ENCODE results near the gene TMEM217.
A peak's percentile ranks its signal among the peaks of the same experiment; 100 is the strongest.

DNA sequence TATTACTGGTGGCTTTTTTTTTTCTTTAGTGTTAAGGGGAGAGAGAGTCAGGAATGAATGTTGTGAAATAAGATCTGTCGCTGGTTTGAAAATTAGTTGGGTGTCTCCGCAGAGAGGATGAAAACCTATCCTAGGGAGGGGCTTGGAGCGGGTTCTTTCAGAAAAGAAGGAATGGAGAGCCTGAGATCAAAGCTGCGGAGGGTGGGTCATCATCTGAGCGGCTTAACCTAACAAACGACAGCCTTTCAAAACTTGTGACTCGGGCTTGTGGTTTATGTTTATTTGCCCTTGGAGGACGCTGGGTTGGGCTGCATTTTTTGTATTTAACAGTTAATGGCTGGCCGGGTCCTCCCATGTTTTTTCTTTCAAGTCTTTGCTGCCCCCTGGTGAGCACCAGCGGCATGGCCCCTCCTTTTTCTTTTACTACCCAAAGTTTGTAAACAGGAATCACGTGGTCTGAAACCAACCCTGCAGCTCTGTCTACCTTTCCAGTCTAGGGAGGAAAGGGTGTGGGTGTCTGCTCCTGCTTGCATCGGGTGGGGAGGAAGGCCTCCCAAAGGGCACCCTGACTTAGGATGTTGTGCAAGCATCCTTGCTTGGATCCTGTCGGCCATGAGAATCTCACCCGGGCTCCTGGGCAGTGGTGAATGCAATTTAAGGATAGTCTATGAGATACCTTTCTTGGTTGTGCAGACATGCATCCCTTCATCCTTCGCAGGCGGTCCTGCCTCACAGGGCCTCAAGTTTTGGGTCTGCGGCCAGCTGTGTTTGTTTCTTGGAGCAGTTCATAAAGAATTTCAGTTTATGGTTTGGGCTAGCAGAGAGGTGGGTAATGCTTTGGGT, 85.8 kb downstream of the TMEM217 start:
- TF ChIP-seq EP300 (IDR thresholded peaks at IDR 0.05; ENCODE audit: borderline replicate concordance in 1 of 2, low read depth in 2 of 2, low read length in 2 of 2) (peak in 1 of 2 experiments; percentile 6; a peak in 1 of 3 replicates), POLR2A (IDR thresholded peaks at IDR 0.05; ENCODE audit: control extremely low read depth in 1 of 2, low read depth in 2 of 2, low read length in 2 of 2) (peak in 1 of 2 experiments; percentile 61; a peak in 1 of 3 replicates), SIN3A (conservative IDR thresholded peaks at IDR 0.05 in 1 of 2, IDR thresholded peaks at IDR 0.05 in 1 of 2; ENCODE audit: low read depth in 1 of 2, low read length in 2 of 2) (peak; percentile 65 to 93; a peak in 2 of 4 replicates), POLR2AphosphoS5 (IDR thresholded peaks at IDR 0.05; ENCODE audit: low read depth, low read length) (no peak)
- TF ChIP-seq, protein P1, sequence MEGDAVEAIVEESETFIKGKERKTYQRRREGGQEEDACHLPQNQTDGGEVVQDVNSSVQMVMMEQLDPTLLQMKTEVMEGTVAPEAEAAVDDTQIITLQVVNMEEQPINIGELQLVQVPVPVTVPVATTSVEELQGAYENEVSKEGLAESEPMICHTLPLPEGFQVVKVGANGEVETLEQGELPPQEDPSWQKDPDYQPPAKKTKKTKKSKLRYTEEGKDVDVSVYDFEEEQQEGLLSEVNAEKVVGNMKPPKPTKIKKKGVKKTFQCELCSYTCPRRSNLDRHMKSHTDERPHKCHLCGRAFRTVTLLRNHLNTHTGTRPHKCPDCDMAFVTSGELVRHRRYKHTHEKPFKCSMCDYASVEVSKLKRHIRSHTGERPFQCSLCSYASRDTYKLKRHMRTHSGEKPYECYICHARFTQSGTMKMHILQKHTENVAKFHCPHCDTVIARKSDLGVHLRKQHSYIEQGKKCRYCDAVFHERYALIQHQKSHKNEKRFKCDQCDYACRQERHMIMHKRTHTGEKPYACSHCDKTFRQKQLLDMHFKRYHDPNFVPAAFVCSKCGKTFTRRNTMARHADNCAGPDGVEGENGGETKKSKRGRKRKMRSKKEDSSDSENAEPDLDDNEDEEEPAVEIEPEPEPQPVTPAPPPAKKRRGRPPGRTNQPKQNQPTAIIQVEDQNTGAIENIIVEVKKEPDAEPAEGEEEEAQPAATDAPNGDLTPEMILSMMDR (IDR thresholded peaks at IDR 0.05; ENCODE audit: control extremely low read depth in 1 of 3, insufficient read depth in 1 of 3, low read depth in 1 of 3, low read length in 3 of 3) = peak; percentile 49 to 75 (median 68)
- TF ChIP-seq, protein P2, sequence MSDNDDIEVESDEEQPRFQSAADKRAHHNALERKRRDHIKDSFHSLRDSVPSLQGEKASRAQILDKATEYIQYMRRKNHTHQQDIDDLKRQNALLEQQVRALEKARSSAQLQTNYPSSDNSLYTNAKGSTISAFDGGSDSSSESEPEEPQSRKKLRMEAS (IDR thresholded peaks at IDR 0.05) = peak; percentile 92
